Right lobe of liver (tissue), 4 donors: ENCODE results near the gene KRT23.

Source experiments
- CTCF ChIP-seq, 4 donors: fragments of 200-600 bp in 3 of 4; fragments of 450-650 bp in 1 of 4; IDR thresholded peaks; one replicate each; pipeline versions ENCODE4 v1.5.1 to v1.8.0; 2016 to 2022; ENCODE audit warnings: antibody characterized with exemption in 4 of 4, mild to moderate bottlenecking in 2 of 4
- POLR2A ChIP-seq: fragments of 450-650 bp; IDR thresholded peaks from one replicate; pipeline ENCODE4 v1.6.1; 2017; ENCODE audit warnings: antibody characterized with exemption, mild to moderate bottlenecking
- donor health status: DM: no; HTN: no; CAD: no.
- donor health status: DM: no; HTN: no; CAD: no.
- donor health status: DM: no; HTN: yes; CAD: no.

GRCh38 chr17:40958086-40958953 lies 20.9 kb upstream of the KRT23 start:
- no peak for TF ChIP-seq POLR2A
- TF ChIP-seq CTCF (IDR thresholded peaks at IDR 0.05) = no peak
